GF-D8 (cell line): Measurements from ENCODE around the gene OSBPL7.

Experiments used
- DNase-seq: peaks from one replicate; lab custom pipeline; 2025; lab: John Stamatoyannopoulos, UW

The OSBPL7 gene

GRCh38 chr17:47823519-47823918 lies 1.9 kb upstream of the OSBPL7 start:
- no peak for DNase-seq

- no peak for DNase-seq
These were observed 1.2 kb upstream of the OSBPL7 start for GRCh38 chr17:47822785-47823184.

GRCh38 chr17:47821031-47821423 lies 567 bp downstream of the OSBPL7 start:
- DNase-seq = no peak

GRCh38 chr17:47820033-47820789 lies 1.4 kb downstream of the OSBPL7 start:
- no peak for DNase-seq

- DNase-seq = no peak
These were observed 2.1 kb downstream of the OSBPL7 start for GRCh38 chr17:47819475-47819874.

GRCh38 chr17:47818002-47818695 lies 3.4 kb downstream of the OSBPL7 start:
- DNase-seq = no peak

- no peak for DNase-seq
These were observed 4.6 kb downstream of the OSBPL7 start for GRCh38 chr17:47816947-47817346.

- DNase-seq = no peak
These were observed 5.4 kb downstream of the OSBPL7 start for GRCh38 chr17:47816111-47816735.

- DNase-seq = no peak
These were observed 6.3 kb downstream of the OSBPL7 start for GRCh38 chr17:47815106-47815918.

- DNase-seq = no peak
These were observed 8.0 kb downstream of the OSBPL7 start for GRCh38 chr17:47813512-47814031.

- no peak for DNase-seq
These were observed 8.5 kb downstream of the OSBPL7 start for GRCh38 chr17:47813077-47813476.

GRCh38 chr17:47812146-47812920 lies 9.3 kb downstream of the OSBPL7 start:
- DNase-seq = no peak

GRCh38 chr17:47811709-47812108 lies 9.9 kb downstream of the OSBPL7 start:
- no peak for DNase-seq

GRCh38 chr17:47810901-47811635 lies 10.5 kb downstream of the OSBPL7 start:
- no peak for DNase-seq

- no peak for DNase-seq
These were observed 11.3 kb downstream of the OSBPL7 start for GRCh38 chr17:47810200-47810821.

GRCh38 chr17:47808830-47809480 lies 12.6 kb downstream of the OSBPL7 start:
- DNase-seq = no peak

GRCh38 chr17:47808036-47808829 lies 13.4 kb downstream of the OSBPL7 start:
- DNase-seq = no peak

GRCh38 chr17:47807421-47807820 lies 14.2 kb downstream of the OSBPL7 start:
- no peak for DNase-seq

- DNase-seq = no peak
These were observed 14.7 kb downstream of the OSBPL7 start for GRCh38 chr17:47806913-47807255.
